GM19463 (cell line): Measurements from ENCODE around the gene MEOX1.

Experiments
- ATAC-seq: cut with Tn5 transposase; IDR thresholded peaks from one replicate; pipeline ENCODE4 v1.9.1; 2021; ENCODE audit warnings: mild to moderate bottlenecking, moderate library complexity; ENCODE audit not compliant: unreplicated experiment

Gene MEOX1

GRCh38 chr17:43659823-43660617 is 1.7 kb downstream of the MEOX1 start:
- ATAC-seq, result no peak

GRCh38 chr17:43658900-43659299 is 2.8 kb downstream of the MEOX1 start:
- no peak for ATAC-seq

- ATAC-seq, result no peak
Observed at GRCh38 chr17:43655693-43656255, 5.9 kb downstream of the MEOX1 start.

DNA sequence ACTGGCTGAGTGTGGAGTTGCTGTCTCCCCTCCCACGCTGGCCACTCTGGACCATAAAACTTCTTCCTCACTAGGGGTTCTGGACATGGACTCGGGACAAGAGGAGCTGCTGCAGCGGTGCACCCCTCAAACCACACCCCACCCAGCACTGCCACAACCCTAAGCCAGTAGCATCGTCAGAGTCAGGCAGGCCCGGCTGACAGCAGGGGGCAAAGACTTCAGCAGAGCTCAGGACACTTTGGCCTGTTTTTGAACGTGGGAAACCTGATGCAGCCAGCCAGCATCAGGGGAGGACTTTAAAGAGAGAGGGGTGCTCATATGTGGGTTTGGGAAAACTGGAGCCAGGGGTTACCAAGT is 9.6 kb downstream of the MEOX1 start:
- no peak for ATAC-seq

- no peak for ATAC-seq
Observed at GRCh38 chr17:43650471-43650870, 11.3 kb downstream of the MEOX1 start.

DNA sequence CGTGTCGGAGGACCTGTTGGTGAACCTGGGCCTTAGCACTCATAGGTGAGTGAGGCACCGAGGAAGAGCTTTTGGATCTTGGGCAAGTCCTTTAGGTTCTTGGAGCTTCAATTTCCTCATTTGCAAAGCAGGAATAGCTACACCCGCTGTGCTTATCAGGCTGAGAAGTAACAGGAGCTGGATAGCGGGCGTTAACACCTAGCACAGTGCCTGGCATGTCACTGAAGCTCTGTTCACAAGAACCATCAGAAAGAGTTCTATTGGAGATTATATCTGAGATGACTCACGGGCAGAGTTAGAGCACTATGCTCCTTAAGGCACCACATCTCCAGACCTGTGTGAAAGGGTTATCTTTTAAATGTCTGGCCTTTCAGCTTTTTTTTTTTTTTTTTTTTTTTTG is 12.8 kb downstream of the MEOX1 start:
- no peak for ATAC-seq

GRCh38 chr17:43645765-43646481 is 15.8 kb downstream of the MEOX1 start:
- no peak for ATAC-seq

- no peak for ATAC-seq
Observed at GRCh38 chr17:43645450-43645764, 16.3 kb downstream of the MEOX1 start.

DNA sequence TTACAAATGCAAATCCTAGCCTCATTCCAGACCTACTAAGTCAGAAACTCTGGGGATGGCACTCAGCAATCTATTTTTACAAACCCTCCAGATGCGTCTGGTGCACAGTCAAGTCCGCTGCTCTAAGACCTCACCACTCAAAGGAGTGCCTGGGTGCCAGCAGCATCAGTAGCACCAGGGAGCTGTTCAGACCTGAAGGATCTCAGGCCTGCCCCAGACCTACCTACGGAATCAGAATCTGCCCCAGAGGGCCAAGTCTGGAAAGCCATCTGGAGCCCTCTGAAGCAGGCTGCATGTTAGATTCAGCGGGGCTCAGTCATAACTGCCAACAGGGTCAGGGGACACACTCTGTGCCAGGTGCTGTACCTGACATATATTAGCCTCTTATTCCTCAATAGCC is 17.6 kb downstream of the MEOX1 start:
- ATAC-seq, result no peak

GRCh38 chr17:43641416-43641815 is 20.3 kb downstream of the MEOX1 start:
- ATAC-seq, result no peak

DNA sequence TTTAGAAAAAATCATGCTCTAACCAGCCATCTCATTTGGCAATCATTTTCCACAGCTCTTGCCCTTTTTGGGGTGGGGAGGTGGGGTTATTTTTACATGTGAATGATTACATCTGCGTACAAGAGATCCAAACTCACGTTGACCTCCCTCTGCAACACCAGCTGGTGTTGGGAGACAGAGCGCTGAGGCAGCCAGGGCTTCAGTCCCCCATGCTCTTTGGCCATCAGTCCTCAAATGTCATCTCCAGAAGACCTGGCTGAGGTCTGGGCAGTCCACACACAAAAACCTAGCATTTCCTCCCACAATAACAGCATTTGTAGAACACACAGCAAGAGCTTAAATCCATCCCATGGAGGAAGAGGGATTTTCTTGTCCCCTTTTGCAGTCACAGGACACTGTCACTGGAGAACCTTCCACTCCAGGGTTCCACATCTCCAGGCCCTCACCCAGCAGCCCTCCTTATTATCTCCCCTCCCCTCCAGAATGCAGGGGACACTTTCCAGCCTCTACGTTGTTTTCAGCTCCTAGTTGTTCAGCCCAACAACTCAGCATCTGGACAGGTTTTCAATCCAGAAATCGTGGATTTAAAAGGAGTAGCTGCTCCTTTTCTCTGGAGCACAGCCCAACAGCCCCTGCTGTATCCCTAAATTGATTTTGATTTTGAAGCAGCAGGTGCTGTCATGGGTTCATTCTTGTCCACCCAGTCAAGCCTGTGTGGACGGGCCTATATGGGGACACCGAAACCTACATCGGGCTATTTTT is 21.1 kb downstream of the MEOX1 start:
- ATAC-seq, result no peak

DNA sequence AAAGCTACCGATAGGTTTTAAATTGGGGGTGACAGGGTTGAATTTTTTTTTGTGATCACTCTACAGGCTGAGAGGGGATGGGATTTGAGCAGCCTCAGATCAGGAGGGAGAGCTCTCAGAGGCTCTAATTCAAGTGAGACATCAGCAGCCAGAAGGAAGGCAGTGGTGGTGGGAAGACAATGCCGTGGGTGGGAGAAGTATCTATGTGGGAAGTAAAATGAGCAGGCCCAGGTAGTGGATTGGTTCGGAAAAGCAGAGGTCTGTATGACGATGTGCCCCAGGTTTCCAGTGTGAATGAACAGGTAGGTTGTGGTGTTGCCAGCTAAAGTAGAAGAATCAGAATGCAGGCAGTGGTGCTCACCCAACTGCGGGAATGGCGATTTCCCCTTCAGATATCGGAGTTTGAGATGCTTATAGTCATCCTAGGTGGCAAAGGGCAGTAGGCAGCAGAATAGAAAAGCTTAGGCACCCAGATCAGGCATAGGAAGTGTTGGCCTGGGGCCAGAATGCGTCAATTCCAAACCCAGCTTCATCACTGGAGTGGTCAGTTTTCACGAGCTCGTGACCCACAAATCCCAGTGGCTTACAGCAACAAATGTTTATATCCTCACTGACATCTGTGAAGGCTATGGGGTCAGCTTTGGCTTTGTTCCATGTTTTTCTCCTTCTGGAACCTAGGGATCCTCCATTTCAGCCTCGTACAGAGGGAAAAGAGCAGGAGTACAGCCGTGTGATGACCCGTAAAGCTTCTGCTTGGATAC is 24.0 kb downstream of the MEOX1 start:
- ATAC-seq, result no peak

GRCh38 chr17:43636426-43636825 is 25.3 kb downstream of the MEOX1 start:
- no peak for ATAC-seq

DNA sequence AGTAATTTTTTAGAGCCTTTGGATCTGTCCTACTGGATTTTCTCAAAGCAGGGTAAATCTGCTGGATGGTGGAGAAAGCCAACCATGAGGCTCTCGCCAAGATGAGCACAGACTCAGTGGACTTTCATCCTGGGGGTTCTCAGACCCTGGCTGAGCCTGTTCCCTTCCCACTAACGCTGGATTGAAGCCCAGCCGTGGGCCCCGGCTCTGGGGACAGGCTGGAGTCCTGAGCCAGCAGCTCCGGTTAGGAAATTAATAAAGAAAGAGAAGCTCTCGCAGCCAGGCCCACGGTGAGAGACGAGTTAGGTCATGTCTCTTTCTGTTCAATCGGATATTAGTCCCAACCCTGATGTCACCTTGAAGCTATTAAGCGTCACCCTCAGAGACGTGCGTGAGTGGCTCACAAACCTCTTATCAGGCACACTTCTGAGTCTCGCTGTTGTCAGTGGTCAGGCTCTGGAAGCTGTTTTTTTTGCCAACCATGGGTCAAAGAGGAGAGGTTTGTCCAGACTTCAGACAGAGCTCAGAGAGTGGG is 27.1 kb downstream of the MEOX1 start:
- ATAC-seq, result no peak

DNA sequence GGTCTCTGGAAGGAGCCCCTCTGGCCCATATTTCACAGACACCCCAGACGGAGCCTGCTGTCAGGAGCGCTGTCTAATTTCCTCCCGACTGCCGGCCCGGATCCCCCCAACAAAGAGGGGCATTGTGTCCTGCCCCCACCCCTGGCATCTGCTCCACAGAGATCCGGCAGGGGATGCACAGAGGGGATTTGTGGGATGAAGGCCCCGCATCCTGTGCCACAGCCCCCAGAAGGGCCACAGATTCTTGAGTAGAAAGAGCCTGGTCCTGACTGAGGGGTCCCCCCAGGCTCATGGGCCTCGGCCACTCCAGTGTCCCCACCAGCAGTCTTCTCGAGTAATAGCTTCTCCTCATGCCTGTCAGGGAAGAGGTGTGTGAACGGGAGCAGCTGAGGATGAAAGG is 29.5 kb downstream of the MEOX1 start:
- no peak for ATAC-seq

DNA sequence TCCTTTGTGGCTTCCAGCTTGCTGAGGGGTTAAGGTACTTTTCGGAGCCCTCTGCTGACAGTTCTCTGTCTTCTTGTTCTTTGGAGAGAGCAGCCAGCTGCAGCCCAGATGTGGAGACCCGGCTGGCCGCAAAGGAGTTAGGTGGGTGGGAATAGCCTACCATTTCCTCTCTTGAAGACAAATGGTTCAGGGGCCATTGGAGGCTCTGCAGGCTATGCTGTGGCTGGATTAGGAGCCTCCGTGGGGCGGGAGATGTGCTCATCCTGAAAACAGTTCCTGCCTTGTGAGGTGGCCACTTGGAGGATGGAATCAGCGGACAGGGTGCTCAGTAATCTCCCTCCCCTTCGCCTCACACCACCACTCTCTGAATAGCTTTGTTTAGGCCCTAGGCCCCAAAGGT is 30.3 kb downstream of the MEOX1 start:
- ATAC-seq, result no peak

GRCh38 chr17:43628089-43628650 is 33.6 kb downstream of the MEOX1 start:
- ATAC-seq, result no peak

DNA sequence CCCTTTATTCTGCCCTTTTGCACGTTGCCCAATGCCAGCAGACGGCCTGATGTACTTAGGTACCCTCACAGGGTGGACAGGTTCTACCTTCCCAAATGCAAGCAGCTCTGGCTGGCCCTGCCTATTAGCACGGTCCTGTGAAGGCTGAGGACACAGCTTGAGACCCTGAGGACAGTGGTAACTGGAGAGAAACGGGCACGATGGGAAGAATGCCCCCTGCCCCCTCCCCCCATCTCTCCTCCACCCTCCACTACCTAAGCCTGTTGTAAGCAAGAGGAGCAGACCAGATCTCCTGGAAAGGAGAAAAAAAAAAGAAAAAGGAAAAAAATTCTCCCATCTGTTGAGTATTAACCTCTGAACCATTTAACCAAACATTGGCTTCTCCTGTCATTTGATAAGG is 34.1 kb downstream of the MEOX1 start:
- ATAC-seq, result no peak

DNA sequence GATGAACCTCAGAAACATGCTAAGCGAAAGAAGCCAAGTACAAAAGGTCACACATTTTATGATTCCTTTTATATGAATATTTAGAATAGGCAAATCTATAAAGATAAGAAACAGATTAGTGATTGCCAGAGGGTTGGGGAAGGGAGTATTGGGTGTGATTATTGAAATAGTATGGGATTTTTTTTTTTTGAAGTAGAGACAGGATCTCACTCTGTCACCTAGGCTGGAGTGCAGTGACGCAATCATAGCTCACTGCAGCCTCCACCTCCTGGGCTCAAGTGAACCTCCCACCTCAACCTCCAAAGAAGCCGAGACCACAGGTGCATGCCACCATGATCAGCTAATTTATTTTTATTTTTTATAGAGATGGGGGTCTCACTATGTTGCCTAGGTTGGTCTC is 35.7 kb downstream of the MEOX1 start:
- ATAC-seq, result no peak

DNA sequence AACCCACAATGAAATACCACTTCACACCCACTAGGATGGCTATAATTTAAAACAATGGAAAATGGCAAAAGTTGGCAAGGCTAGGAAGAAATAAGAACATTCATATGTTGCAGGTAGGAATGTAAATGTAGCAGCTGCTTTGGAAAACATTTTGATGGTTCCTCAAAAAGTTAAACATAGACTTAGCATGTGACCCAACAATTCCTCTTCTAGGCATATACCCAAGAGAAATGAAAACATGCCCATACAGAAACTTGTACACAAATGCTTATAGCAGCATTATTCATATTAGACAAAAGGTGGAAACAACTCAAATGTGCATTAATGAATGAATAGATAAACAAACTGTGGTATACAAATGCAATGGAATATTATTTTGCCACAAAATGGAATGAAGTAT is 36.1 kb downstream of the MEOX1 start:
- ATAC-seq, result no peak
